ENCODE results near the gene IFITM2. TPM values are rescaled to one million over a fixed set of nuclear protein-coding genes. Genes with fewer than 3 reads are reported as not detected.

Gene IFITM2
- total and polyA plus RNA-seq, 2 of the 4 experiments (the other 2 are of a cell fraction), result 31.2 to 564 TPM

DNA sequence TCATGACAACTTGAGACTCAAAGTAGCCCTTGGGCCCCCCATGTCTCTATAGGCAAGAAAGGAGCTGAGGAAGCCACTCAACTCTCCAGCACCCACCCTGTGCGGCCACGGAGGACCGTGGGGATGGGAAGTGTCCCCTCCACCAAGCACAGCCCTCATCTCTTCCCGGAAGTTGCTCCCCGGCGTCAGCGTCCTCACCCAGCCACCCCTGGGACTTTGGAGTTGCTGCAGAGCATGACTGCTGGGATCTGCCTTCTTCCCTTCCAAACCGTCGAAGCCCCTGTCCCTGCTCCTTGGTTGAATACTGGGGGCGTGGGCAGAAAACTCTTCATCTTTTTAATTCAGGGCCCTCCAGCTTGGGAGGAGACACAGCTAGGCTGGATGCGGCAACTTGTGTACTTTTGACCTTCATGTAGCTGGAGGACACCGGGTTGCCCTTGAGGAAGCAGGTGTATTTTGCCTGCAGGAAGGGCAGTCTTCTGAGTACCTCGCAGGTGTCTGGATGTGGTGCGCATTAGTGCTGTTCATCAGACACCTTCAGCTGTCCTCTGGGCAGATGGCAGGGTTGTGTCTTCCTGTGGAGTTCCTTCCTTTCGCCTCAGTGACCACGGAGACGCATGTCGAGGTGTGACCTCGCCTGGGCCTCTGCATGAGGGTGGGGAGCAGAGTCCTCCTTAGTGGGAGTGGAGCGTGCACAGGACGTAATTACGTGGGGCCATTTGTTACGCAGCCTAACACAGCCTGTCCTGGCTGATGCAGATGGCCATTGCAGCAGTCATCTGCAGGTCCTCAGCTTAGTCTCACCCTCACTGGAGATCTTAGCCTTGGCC, 25.2 kb downstream of the IFITM2 start:
- H3K4me1 ChIP-seq (ENCODE audit: control insufficient read depth, insufficient read depth, low read length), result peaks cover 5% of the 10 kb centered on the region
- in situ Hi-C loops (cut with MboI; ENCODE audit: low sequenced_read_pairs) (no loop called here), intact Hi-C loops (cut with micrococcal nuclease) (no loop called here), dilution Hi-C loops (cut with HindIII; ENCODE audit: low sequenced_read_pairs, unreplicated experiment) (no loop called here)
- H3K23ac ChIP-seq (ENCODE audit: low read depth, low read length), result no peak overlapping the region
- no peak overlapping the region for H2BK15ac ChIP-seq (ENCODE audit: low read depth, low read length)
- TF ChIP-seq CEBPB (IDR thresholded peaks at IDR 0.05; ENCODE audit: low read depth, low read length) (no peak), CHD1 (IDR thresholded peaks at IDR 0.05; ENCODE audit: low read depth, low read length) (no peak), POLR2A (IDR thresholded peaks at IDR 0.05; ENCODE audit: low read depth, low read length) (no peak), SMC3 (IDR thresholded peaks at IDR 0.05; ENCODE audit: low read depth, low read length) (no peak), NFE2L2 (IDR thresholded peaks at IDR 0.05; ENCODE audit: low read depth, low read length) (no peak), BHLHE40 (IDR thresholded peaks at IDR 0.05; ENCODE audit: low read depth, low read length) (no peak)
- TF ChIP-seq, protein P1, sequence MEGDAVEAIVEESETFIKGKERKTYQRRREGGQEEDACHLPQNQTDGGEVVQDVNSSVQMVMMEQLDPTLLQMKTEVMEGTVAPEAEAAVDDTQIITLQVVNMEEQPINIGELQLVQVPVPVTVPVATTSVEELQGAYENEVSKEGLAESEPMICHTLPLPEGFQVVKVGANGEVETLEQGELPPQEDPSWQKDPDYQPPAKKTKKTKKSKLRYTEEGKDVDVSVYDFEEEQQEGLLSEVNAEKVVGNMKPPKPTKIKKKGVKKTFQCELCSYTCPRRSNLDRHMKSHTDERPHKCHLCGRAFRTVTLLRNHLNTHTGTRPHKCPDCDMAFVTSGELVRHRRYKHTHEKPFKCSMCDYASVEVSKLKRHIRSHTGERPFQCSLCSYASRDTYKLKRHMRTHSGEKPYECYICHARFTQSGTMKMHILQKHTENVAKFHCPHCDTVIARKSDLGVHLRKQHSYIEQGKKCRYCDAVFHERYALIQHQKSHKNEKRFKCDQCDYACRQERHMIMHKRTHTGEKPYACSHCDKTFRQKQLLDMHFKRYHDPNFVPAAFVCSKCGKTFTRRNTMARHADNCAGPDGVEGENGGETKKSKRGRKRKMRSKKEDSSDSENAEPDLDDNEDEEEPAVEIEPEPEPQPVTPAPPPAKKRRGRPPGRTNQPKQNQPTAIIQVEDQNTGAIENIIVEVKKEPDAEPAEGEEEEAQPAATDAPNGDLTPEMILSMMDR (conservative IDR thresholded peaks at IDR 0.05; ENCODE audit: low read depth, low read length), result no peak
- no peaks in the 10 kb centered on the region for H3K9me3 ChIP-seq (ENCODE audit: control insufficient read depth, insufficient read depth, low read length)
- no peak overlapping the region for H2BK20ac ChIP-seq (ENCODE audit: low read depth, low read length)
- H3K18ac ChIP-seq (ENCODE audit: low read depth, low read length), result no peak overlapping the region
- BruUV-seq (replicated peaks), result no TSS peak
- H2AFZ ChIP-seq (replicated peaks; ENCODE audit: low read length, poor library complexity), result peak overlapping the region; percentile 7
- H3K14ac ChIP-seq (replicated peaks; ENCODE audit: low read depth, low read length), result no peak overlapping the region
- H3K4ac ChIP-seq (ENCODE audit: low read depth, low read length), result no peak overlapping the region
- H4K5ac ChIP-seq (ENCODE audit: low read depth, low read length), result no peak overlapping the region
- no peak overlapping the region for H3K4me3 ChIP-seq (ENCODE audit: insufficient read depth, low read depth, low read length)
- CTCF ChIA-PET, result no interaction called here
- no peak overlapping the region for H3K4me2 ChIP-seq (ENCODE audit: low read depth, low read length)
- H2AK5ac ChIP-seq (ENCODE audit: low read depth, low read length), result no peak overlapping the region
- no peaks in the 10 kb centered on the region for H3K27me3 ChIP-seq (ENCODE audit: control insufficient read depth, insufficient read depth, low read length)
- no peak for ATAC-seq (ENCODE audit: low read depth)
- no peak for DNase-seq
- no peak overlapping the region for H4K8ac ChIP-seq (ENCODE audit: low read depth in 2 of 2, low read length in 2 of 2)
- no peak overlapping the region for H4K91ac ChIP-seq (ENCODE audit: insufficient read depth, low read depth, low read length)
- H3K56ac ChIP-seq (ENCODE audit: extremely low read depth, insufficient read depth, low read length), result no peak overlapping the region
- H2AK9ac ChIP-seq (replicated peaks; ENCODE audit: low read depth, low read length, poor library complexity), result no peak overlapping the region
- H3K27ac ChIP-seq (ENCODE audit: insufficient read depth, low read length), result no peak overlapping the region
- POLR2A ChIA-PET (ENCODE audit: unreplicated experiment), result no interaction called here
- no peaks in the 10 kb centered on the region for H3K9me1 ChIP-seq (ENCODE audit: insufficient read depth, low read length)
- no peaks in the 10 kb centered on the region for H3K36me3 ChIP-seq (ENCODE audit: control insufficient read depth, insufficient read depth, low read length)
- H3K79me1 ChIP-seq (ENCODE audit: low read depth in 1 of 2, low read length in 2 of 2), result no peaks in the 10 kb centered on the region
- H3K9ac ChIP-seq (ENCODE audit: low read depth, low read length), result no peak overlapping the region
- H2BK120ac ChIP-seq (ENCODE audit: low read depth, low read length), result no peak overlapping the region
- 91% methylated on average over 8 of the region's 23 CpGs; no CpG with 5 or more reads in 1 of the 2 experiments for WGBS, 2 experiments (ENCODE audit: extremely low coverage in 2 of 2, insufficient read length in 1 of 2)
- H4K20me1 ChIP-seq (ENCODE audit: insufficient read depth, low read length), result no peaks in the 10 kb centered on the region
- H2BK5ac ChIP-seq (ENCODE audit: low read depth, low read length, poor library complexity, severe bottlenecking), result no peak overlapping the region

All from IMR-90 (cell line).